NB4 (cell line): Measurements from ENCODE around the gene ITGA1.

Experiments
- DNase-seq: peaks from one replicate; pipeline ENCODE4 v3.0.0; 2010; ENCODE audit warnings: low read depth
- H3K4me3 ChIP-seq: one replicate; pipeline ENCODE4 v1.5.1; 2011; ENCODE audit warnings: mild to moderate bottlenecking, low read depth, low read length, moderate library complexity
- MAX ChIP-seq: IDR thresholded peaks from 2 replicates; pipeline ENCODE4 v1.6.1; 2011; ENCODE audit warnings: low read depth, low read length
- MYC ChIP-seq: IDR thresholded peaks from 2 replicates; pipeline ENCODE4 v1.6.1; 2011; ENCODE audit warnings: low read depth, low read length
- POLR2A ChIP-seq: IDR thresholded peaks from 2 replicates; pipeline ENCODE4 v1.6.1; 2011; ENCODE audit warnings: mild to moderate bottlenecking; ENCODE audit not compliant: insufficient read length; ENCODE audit errors: extremely low read depth
- TF ChIP-seq, protein P1 (sequence below): IDR thresholded peaks from one replicate; pipeline ENCODE4 v1.5.1; 2012; ENCODE audit warnings: low read depth, low read length

The ITGA1 gene

DNA sequence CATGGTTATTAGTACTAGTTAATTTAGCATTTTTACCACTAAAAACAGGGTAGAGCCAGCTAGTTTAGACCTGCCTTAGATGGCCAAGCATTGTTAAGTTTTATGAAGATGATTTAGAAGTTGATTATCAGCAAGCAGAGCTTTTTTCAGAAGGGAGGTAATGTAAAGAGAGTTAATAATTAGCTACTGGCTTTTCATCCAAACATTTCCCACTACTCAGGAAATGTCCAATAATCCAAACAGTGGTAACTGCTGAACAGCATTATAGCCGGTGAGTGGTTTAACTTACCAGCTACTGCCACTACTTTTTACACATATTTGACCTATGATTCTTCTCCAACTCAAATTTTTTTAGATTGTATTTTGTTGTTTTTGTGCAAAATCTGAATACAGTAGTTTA lies 1.7 kb downstream of the ITGA1 start:
- no peak for DNase-seq

GRCh38 chr5:52789851-52790250 lies 2.1 kb downstream of the ITGA1 start:
- DNase-seq, result no peak
- TF ChIP-seq MYC (no peak), MAX (no peak), POLR2A (no peak)
- TF ChIP-seq, protein P1, sequence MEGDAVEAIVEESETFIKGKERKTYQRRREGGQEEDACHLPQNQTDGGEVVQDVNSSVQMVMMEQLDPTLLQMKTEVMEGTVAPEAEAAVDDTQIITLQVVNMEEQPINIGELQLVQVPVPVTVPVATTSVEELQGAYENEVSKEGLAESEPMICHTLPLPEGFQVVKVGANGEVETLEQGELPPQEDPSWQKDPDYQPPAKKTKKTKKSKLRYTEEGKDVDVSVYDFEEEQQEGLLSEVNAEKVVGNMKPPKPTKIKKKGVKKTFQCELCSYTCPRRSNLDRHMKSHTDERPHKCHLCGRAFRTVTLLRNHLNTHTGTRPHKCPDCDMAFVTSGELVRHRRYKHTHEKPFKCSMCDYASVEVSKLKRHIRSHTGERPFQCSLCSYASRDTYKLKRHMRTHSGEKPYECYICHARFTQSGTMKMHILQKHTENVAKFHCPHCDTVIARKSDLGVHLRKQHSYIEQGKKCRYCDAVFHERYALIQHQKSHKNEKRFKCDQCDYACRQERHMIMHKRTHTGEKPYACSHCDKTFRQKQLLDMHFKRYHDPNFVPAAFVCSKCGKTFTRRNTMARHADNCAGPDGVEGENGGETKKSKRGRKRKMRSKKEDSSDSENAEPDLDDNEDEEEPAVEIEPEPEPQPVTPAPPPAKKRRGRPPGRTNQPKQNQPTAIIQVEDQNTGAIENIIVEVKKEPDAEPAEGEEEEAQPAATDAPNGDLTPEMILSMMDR, result no peak
- no peak overlapping the region for H3K4me3 ChIP-seq

More for the DNA sequence above, 1.7 kb downstream of the ITGA1 start:
- TF ChIP-seq, protein P1, result no peak
- no peak for TF ChIP-seq MYC
- no peak for TF ChIP-seq POLR2A
- no peak for TF ChIP-seq MAX
- no peak overlapping the region for H3K4me3 ChIP-seq

- TF ChIP-seq MAX (no peak), MYC (no peak), POLR2A (no peak)
- TF ChIP-seq, protein P1, result no peak
- no peak overlapping the region for H3K4me3 ChIP-seq
- no peak for DNase-seq
Observed at GRCh38 chr5:52791366-52791765, 3.6 kb downstream of the ITGA1 start.

GRCh38 chr5:52794519-52794918 lies 6.8 kb downstream of the ITGA1 start:
- H3K4me3 ChIP-seq, result no peak overlapping the region
- TF ChIP-seq MAX, result no peak
- TF ChIP-seq, protein P1, result no peak
- no peak for TF ChIP-seq MYC
- TF ChIP-seq POLR2A, result no peak
- no peak for DNase-seq

GRCh38 chr5:52796031-52796430 lies 8.3 kb downstream of the ITGA1 start:
- H3K4me3 ChIP-seq, result no peak overlapping the region
- no peak for TF ChIP-seq MYC
- no peak for TF ChIP-seq MAX
- no peak for TF ChIP-seq POLR2A
- TF ChIP-seq, protein P1, result no peak
- DNase-seq, result no peak

DNA sequence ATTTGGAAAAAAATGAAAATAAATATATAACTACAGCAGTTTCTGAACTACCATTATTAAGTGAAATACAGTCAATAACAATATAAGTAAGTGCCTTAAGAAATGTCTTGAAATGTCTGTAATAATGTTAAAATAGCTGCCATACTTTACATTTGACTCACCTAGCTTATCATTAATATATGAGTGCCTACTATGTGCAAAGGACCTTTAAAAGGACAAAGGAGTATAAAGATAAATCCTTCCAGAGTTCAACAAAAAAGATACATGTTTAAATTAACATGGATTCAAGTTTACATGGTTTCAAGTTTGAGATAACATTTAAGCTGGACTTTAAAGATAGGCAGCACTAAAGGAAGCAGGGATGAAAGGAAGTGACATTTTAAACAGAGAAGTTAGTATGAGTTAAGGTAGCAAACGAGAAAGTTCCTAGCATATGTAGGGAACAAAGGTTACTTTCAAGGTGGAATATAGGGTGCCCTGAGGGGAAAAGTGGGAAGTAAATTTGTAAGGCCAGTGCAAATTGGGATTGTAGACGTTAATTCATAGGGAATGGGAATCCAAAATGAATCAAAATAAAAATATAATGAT lies 8.9 kb downstream of the ITGA1 start:
- TF ChIP-seq POLR2A (no peak), MYC (no peak), MAX (no peak)
- TF ChIP-seq, protein P1, result no peak

More for the DNA sequence above, 8.9 kb downstream of the ITGA1 start:
- no peak for DNase-seq
- H3K4me3 ChIP-seq, result no peak overlapping the region
